Measurements from ENCODE around the gene CAPN5. TPM values are rescaled to one million over a fixed set of nuclear protein-coding genes. Genes with fewer than 3 reads are reported as not detected.

The CAPN5 gene
- total RNA-seq, 2 experiments from 2014 or later, result 0.88 to 1.1 TPM

DNA sequence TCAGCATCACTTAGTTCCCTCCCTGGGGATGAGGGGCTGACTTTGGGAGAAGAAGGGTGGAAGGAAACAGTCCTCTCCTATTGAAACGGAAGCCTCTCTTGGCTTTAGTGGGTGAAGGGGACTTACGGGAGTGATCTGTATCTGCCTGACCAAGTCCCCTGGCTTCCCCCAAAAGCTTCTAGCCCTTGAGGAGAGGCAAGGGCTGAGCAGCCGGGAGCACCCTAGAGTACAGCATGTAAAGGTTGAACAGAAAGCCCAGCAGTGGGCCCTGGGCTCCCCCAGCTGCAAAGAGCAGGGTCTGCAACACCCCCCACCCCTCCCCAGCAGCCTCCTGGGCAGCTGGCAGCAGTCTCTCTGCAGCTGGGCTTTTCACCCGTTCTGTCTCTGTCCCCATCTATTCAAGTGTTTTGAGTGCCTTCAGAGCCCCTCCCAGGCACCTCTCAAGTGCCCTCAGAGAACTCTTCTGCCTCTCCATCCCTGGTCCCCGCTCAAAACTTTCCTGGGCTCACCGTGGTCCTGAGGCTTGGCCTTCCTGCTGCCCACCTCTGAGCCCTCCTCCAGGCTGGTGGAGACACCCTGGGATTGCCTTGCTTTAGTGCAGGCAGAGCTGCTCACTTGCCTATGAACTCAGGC is 2.7 kb downstream of the CAPN5 start:
- intact Hi-C loops (cut with micrococcal nuclease), result no loop called here
- ChIA-PET POLR2A (interaction anchor here (0.9 kb wide), 1 partner anchor 13 kb away, joined by 3 read pairs; no protein-coding TSS in a partner anchor), CTCF (interaction anchor here (1.5 kb wide), 1 partner anchor 22 kb away, joined by 3 read pairs; no protein-coding TSS in a partner anchor)

DNA sequence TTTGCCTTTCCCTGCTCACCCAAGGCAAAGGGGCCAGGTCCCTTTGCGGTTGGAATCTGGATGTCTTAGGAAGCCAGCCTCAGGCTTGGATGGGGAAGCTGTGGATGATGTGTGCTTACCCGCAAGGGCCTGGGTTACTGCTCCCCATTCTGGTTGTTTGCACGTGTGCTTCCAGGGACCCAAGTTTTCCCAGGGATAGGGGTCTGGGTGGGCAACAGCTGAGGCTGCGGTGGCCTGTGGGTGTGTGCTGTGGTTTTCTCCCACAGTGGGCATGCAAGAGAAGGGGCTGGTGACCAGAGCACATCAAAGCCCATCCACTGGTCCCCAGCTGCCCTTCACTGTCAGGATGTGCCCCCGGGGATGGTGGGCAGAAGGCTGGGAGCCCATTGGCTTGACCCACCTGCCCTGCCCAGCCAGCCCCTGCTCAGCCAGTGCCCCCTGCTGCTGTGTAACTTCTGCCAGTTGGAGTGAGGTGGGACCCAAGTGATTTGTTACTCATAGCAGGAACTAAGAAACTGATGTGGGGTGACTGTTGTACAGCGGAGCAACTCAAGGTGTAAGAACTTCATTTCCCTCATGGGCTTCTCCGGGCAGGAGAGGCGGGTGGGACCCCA is 3.3 kb downstream of the CAPN5 start:
- no peaks in the 10 kb centered on the region for H3K36me3 Mint-ChIP-seq
- no peak overlapping the region for H3K4me3 Mint-ChIP-seq
- ChIA-PET POLR2A (interaction anchor here (0.9 kb wide), 1 partner anchor 13 kb away, joined by 3 read pairs; no protein-coding TSS in a partner anchor), CTCF (interaction anchor here (1.5 kb wide), 1 partner anchor 21 kb away, joined by 3 read pairs; no protein-coding TSS in a partner anchor)
- H3K9me3 Mint-ChIP-seq, result no peaks in the 10 kb centered on the region
- H3K27ac Mint-ChIP-seq, result no peak overlapping the region
- H3K4me1 Mint-ChIP-seq (ENCODE audit: low read depth), result peaks cover 15% of the 10 kb centered on the region
- no peaks in the 10 kb centered on the region for H3K27me3 Mint-ChIP-seq
- intact Hi-C loops (cut with micrococcal nuclease), result no loop called here
- no peak for DNase-seq

More for the DNA sequence above, 2.7 kb downstream of the CAPN5 start:
- Mint-ChIP-seq H3K27ac (no peak overlapping the region), H3K9me3 (no peaks in the 10 kb centered on the region), H3K4me3 (no peak overlapping the region), H3K4me1 (ENCODE audit: low read depth) (peaks cover 15% of the 10 kb centered on the region), H3K27me3 (no peaks in the 10 kb centered on the region), H3K36me3 (no peaks in the 10 kb centered on the region)
- no peak for DNase-seq

DNA sequence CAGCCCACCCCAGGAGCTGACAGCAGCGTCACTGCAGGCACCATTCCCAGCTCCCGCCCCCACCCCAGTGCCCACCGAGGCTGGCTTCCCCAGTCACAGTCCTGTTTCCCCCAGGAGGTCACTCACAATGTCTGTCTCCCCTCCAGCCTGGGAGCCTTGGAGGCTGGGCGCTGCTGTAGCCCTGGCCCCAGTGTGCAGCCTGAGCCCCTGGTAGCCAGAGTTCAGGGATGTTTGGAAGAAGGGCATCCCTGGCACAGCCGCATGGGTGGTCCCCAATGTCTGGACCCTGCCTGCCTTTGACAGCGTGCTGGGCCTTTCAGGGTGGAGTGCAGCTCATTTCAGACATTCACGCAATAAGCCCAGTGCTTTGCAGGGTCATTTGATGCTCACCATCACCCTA is 4.3 kb downstream of the CAPN5 start:
- Mint-ChIP-seq H3K4me1 (ENCODE audit: low read depth) (peaks cover 11% of the 10 kb centered on the region), H3K27me3 (no peaks in the 10 kb centered on the region), H3K36me3 (no peaks in the 10 kb centered on the region), H3K27ac (no peak overlapping the region), H3K4me3 (no peak overlapping the region), H3K9me3 (no peaks in the 10 kb centered on the region)
- DNase-seq, result no peak
- intact Hi-C loops (cut with micrococcal nuclease), result no loop called here
- POLR2A ChIA-PET, result no interaction called here
- CTCF ChIA-PET, result interaction anchor here (0.7 to 1.5 kb wide), 2 partner anchors 20 to 23 kb away, joined by 3 read pairs; no protein-coding TSS in a partner anchor

DNA sequence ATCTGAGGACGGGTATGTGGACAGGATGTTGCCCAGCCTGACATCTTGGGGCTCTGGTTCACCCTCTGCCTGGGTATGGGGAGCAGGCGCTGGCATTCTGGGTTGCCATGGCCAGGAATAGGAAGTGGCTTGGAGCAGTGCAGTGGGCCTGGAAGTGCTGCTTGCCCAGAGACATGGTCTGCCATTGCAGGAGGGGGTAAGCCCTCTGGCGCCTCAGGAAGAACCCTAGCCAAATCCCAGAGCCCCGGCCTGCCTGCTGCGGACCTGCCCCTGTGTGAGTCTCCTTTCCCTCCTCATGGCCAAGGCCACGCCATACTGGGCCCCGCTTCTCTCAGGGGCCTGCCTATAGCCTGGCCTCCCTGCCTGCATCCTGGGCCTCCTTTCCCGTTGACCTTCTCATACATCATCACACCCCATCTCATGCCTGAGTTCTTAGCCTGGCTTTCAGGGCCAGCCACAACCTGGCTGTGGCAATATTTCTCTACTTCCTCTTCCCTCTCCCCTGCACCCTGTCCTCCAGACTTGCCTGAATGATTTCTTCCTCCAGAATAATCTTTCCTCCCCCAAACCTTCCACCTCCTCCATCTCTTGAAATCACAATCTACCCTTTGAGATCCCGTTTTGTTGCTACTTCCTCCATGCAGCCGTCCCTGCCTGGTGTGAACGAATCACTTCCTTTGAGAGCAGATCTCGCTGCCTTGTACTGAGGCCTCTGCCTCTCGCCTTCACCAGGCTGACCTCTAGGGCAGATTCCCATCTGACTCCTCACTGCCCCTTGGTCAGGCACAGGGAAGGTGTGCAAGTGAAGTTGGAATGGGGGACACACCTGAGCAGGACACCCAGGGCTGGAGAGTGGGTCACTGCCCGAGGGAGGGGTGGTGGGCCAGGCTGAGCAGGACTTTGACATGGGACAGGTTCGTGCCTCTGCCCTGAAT is 5.2 kb downstream of the CAPN5 start:
- Mint-ChIP-seq H3K27me3 (no peaks in the 10 kb centered on the region), H3K4me1 (ENCODE audit: low read depth) (peaks cover 11% of the 10 kb centered on the region), H3K27ac (peak overlapping the region; percentile 29), H3K36me3 (no peaks in the 10 kb centered on the region), H3K4me3 (no peak overlapping the region), H3K9me3 (no peaks in the 10 kb centered on the region)
- POLR2A ChIA-PET, result no interaction called here
- intact Hi-C loops (cut with micrococcal nuclease), result no loop called here
- CTCF ChIA-PET, result interaction anchor here (2.0 kb wide), 1 partner anchor 19 kb away, joined by 5 read pairs; no protein-coding TSS in a partner anchor
- DNase-seq, result no peak

DNA sequence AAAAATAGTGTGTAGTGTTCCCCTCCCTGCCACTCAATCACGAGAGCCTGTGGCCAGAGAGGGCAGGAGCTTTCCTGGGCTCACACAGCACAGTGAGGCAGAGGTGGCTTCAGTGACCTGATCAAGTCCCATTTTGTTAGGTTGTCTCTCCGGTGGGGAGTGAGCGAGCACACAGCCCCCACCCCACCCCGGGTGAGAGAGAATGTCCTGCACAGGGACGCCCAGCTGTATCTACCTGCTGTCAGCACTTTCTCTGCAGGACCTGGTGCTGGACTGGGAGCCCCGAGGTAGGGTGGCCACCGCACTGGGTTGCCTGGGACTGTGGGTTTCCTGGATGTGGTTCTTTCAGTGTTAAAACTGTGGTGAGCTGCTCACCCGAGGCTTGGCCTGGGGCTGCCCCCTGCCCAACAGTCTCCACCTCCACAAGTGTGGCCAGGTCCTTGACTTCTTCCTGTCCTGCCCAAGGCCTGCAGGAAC is 6.1 kb downstream of the CAPN5 start:
- no peaks in the 10 kb centered on the region for H3K36me3 Mint-ChIP-seq
- POLR2A ChIA-PET, result no interaction called here
- CTCF ChIA-PET, result interaction anchor here (2.0 kb wide), 1 partner anchor 18 kb away, joined by 5 read pairs; no protein-coding TSS in a partner anchor
- no peak overlapping the region for H3K27ac Mint-ChIP-seq
- intact Hi-C loops (cut with micrococcal nuclease), result no loop called here
- H3K9me3 Mint-ChIP-seq, result no peaks in the 10 kb centered on the region
- H3K27me3 Mint-ChIP-seq, result no peaks in the 10 kb centered on the region
- DNase-seq, result peak; percentile 52
- peaks cover 11% of the 10 kb centered on the region for H3K4me1 Mint-ChIP-seq (ENCODE audit: low read depth)
- H3K4me3 Mint-ChIP-seq, result no peak overlapping the region

DNA sequence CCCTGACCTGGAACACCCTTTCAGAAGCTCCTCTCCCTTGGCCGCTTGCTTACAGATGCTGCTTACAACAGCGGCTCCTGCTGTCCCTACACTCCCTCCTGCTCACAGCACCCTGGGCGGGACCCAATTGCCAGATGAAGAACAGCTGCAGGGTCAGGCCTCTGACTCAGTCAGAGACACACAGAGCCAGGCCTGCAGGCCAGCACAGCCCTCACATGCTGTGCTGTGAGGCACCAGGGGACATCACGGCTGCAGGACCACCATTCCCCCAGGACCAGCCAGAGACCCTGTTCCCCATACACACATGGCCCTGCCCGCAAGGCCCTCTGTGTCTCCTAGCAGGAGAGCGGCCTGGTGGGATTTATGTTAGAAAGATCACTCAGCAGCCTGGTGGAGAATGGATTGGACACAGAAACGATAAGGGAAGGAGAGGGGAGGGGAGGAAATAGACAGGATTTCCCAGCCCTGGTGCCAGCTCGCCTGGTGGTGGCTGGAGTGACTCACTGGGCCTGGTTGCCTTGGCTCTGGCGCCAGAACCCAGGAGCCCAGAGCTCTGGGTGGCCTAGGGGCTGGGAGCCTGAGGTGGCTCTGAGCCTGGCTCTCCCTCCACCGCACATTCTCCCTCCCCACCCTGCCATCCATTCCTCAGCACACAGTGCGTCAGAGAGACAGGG is 6.7 kb downstream of the CAPN5 start:
- Mint-ChIP-seq H3K27me3 (no peaks in the 10 kb centered on the region), H3K4me3 (no peak overlapping the region), H3K36me3 (no peaks in the 10 kb centered on the region), H3K27ac (no peak overlapping the region), H3K4me1 (ENCODE audit: low read depth) (peaks cover 11% of the 10 kb centered on the region), H3K9me3 (peaks cover 2% of the 10 kb centered on the region)
- ChIA-PET POLR2A (no interaction called here), CTCF (interaction anchor here (2.0 kb wide), 1 partner anchor 18 kb away, joined by 5 read pairs; no protein-coding TSS in a partner anchor)
- DNase-seq, result no peak
- intact Hi-C loops (cut with micrococcal nuclease), result no loop called here

DNA sequence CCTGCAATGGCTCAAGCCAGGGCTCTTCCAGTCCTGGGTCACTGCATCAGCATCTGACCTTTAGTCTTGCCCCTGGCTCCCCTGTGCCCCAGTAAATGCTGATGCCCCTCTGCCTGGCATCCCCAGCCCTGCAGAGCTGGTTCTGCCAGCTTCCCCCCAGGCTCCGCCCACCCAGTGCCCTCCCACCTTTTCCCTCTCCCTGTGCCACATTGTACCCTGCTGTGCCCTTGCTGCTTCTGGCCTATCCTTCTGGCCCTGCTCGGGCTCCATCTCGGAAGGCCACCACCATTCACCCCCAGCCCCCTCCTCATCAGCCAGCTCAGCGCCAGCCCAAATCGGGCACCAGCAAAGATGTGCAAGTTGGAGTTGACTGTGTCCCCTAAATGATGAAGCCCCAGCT is 7.4 kb downstream of the CAPN5 start:
- intact Hi-C loops (cut with micrococcal nuclease), result no loop called here
- H3K4me1 Mint-ChIP-seq (ENCODE audit: low read depth), result peaks cover 11% of the 10 kb centered on the region
- ChIA-PET POLR2A (no interaction called here), CTCF (interaction anchor here (2.0 kb wide), 1 partner anchor 17 kb away, joined by 5 read pairs; no protein-coding TSS in a partner anchor)
- DNase-seq, result no peak
- H3K36me3 Mint-ChIP-seq, result no peaks in the 10 kb centered on the region
- H3K9me3 Mint-ChIP-seq, result peaks cover 4% of the 10 kb centered on the region
- H3K4me3 Mint-ChIP-seq, result no peak overlapping the region
- no peaks in the 10 kb centered on the region for H3K27me3 Mint-ChIP-seq
- no peak overlapping the region for H3K27ac Mint-ChIP-seq

DNA sequence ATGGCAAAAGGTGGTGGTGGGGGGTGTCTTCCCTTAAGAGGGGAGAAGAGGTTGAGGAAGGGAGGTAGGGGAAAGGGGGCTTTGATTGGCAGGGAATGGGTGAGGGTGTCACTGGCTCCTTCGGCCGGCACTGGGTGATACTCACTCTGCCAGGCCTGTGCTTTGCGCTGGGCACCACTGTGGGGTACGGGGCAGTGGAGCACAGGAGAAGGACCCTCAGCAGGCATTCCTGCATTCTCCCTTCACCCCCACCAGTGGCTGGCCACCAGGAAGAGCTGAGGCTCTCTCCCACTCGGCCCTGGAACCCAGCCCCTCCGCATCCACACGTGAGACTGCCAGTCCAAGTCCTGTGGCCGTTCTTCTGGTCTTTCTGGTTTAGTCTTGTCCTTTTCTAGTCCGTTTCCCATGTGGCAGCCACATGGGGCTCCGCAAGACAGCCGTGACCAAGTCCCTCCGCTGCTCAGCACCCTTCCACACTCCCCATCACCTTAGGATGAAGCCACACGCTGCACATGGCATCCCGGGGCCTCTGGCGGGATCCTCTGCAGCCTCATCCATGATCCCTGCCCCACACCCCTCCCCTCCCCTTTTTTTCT is 8.0 kb downstream of the CAPN5 start:
- Mint-ChIP-seq H3K36me3 (no peaks in the 10 kb centered on the region), H3K9me3 (peaks cover 4% of the 10 kb centered on the region), H3K4me1 (ENCODE audit: low read depth) (peaks cover 11% of the 10 kb centered on the region), H3K4me3 (no peak overlapping the region), H3K27me3 (no peaks in the 10 kb centered on the region), H3K27ac (no peak overlapping the region)
- intact Hi-C loops (cut with micrococcal nuclease), result no loop called here
- CTCF ChIA-PET, result interaction anchor here (1.1 kb wide), 1 partner anchor 27 kb away, joined by 3 read pairs; no protein-coding TSS in a partner anchor
- DNase-seq, result no peak
- POLR2A ChIA-PET, result no interaction called here

DNA sequence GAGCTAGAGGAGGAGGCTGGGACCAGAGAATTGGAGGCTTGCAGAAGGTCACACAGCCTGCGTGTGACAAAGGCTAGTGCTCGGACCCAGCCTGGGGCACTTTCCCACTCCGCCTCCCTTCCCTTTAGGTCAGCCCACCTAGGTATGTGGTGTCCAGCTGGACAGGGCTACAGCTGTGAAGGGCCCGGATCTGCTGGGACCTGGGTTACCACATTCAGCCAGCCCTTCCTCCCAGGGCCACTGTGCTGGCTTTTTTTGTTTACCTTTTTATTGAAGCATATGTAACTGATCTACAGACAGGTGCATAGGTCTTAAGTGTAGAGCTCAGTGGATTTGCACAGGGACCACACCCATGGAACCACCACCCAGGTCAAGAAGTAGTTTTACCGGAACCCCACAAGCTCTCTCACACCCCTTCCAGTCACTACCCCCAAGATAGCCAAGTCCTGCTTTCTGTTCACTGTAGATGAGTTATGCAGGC is 8.7 kb downstream of the CAPN5 start:
- no peak for DNase-seq
- H3K27ac Mint-ChIP-seq, result no peak overlapping the region
- CTCF ChIA-PET, result interaction anchor here (1.0 to 1.1 kb wide), 2 partner anchors 16 to 28 kb away, joined by 3 read pairs; no protein-coding TSS in a partner anchor
- peaks cover 4% of the 10 kb centered on the region for H3K9me3 Mint-ChIP-seq
- intact Hi-C loops (cut with micrococcal nuclease), result no loop called here
- no peak overlapping the region for H3K4me3 Mint-ChIP-seq
- H3K36me3 Mint-ChIP-seq, result no peaks in the 10 kb centered on the region
- peaks cover 11% of the 10 kb centered on the region for H3K4me1 Mint-ChIP-seq (ENCODE audit: low read depth)
- POLR2A ChIA-PET, result no interaction called here
- no peaks in the 10 kb centered on the region for H3K27me3 Mint-ChIP-seq

DNA sequence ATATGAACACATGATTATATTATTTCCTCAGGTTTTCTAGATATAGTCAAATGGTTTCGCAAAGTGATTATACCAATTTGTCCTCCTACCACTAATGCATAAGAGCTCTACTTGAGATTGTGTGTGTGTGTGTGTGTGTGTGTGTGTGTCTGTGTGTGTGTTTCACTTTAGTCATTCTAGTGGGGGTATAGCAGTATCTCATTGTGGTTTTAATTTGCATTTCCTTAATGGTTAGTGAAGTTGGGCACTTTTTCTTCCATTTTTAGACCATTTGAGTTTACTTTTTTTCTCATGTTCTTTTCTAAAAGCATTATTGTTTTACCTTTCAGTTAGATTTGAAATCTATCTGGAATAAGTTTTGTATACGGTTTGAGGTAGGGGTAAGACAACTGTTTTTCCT is 12.9 kb downstream of the CAPN5 start:
- no peaks in the 10 kb centered on the region for H3K27me3 Mint-ChIP-seq
- POLR2A ChIA-PET, result no interaction called here
- DNase-seq, result no peak
- H3K9me3 Mint-ChIP-seq, result peaks cover 4% of the 10 kb centered on the region
- no peaks in the 10 kb centered on the region for H3K36me3 Mint-ChIP-seq
- peaks cover 7% of the 10 kb centered on the region for H3K4me1 Mint-ChIP-seq (ENCODE audit: low read depth)
- H3K4me3 Mint-ChIP-seq, result no peak overlapping the region
- CTCF ChIA-PET, result interaction anchor here (0.6 to 1.5 kb wide), 2 partner anchors 160 to 491 kb away, joined by 3 to 4 read pairs; no protein-coding TSS in a partner anchor
- intact Hi-C loops (cut with micrococcal nuclease), result no loop called here
- H3K27ac Mint-ChIP-seq, result no peak overlapping the region

DNA sequence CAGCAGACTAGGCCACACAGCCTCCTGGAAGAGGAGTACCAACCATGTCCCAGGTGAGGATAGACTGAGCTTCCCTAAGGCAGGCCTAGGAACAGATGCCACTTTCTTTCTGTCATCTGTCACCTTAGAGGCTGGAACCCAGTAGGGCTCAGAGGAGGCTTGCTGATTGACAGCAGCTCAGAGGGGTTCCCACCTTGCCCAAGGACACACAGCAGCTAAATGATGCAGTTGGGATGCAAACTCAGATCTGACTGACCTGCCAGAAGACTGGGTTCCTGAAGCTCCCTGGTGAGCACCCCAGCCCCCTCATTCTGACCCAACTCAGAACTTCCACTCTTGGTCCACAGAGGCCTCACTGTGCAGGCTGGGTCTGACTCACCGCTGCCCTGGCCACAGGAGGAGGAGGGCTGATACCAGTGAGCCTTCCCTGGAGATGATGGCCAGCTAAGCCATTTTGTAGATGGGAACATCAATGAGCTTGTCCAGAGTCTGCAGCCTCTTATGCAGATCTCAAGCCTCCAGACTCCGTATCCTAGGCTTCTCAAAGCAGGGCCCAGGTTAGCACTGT is 14.0 kb downstream of the CAPN5 start:
- intact Hi-C loops (cut with micrococcal nuclease), result no loop called here
- Mint-ChIP-seq H3K4me1 (ENCODE audit: low read depth) (peaks cover 7% of the 10 kb centered on the region), H3K9me3 (peaks cover 4% of the 10 kb centered on the region), H3K4me3 (no peak overlapping the region), H3K27ac (no peak overlapping the region), H3K36me3 (no peaks in the 10 kb centered on the region), H3K27me3 (no peaks in the 10 kb centered on the region)
- CTCF ChIA-PET, result interaction anchor here (1.5 kb wide), 1 partner anchor 161 kb away, joined by 4 read pairs; no protein-coding TSS in a partner anchor
- DNase-seq, result no peak
- POLR2A ChIA-PET, result no interaction called here
